Activated naive CD8-positive, alpha-beta T cell treated with anti-CD3 and anti-CD28 coated beads for 36 hours (primary cell): ENCODE data around the gene RPL6. TPM values are rescaled to one million over a fixed set of nuclear protein-coding genes. Genes with fewer than 3 reads are reported as not detected.
"Not testable (repeated sequence)": the region's sequence is repeated elsewhere in the genome, so short reads cannot be mapped to it uniquely, and the experiment has no call there.

Source experiments
- DNase-seq: peaks from one replicate; pipeline ENCODE4 v3.0.0; 2021
- H3K27ac Mint-ChIP-seq: one replicate; pipeline ENCODE4 v1.8.0; 2022; ENCODE audit warnings: mild to moderate bottlenecking, moderate library complexity, mixed read lengths
- H3K27me3 Mint-ChIP-seq: one replicate; pipeline ENCODE4 v1.8.0; 2022; ENCODE audit warnings: mild to moderate bottlenecking, mixed read lengths
- H3K36me3 Mint-ChIP-seq: one replicate; pipeline ENCODE4 v1.8.0; 2021; ENCODE audit warnings: mild to moderate bottlenecking, mixed read lengths
- H3K4me1 Mint-ChIP-seq: one replicate; pipeline ENCODE4 v1.8.0; 2021; ENCODE audit warnings: mixed read lengths
- H3K4me3 Mint-ChIP-seq: one replicate; pipeline ENCODE4 v1.8.0; 2022; ENCODE audit warnings: mild to moderate bottlenecking, moderate library complexity, mixed read lengths
- H3K9me3 Mint-ChIP-seq: one replicate; pipeline ENCODE4 v1.8.0; 2022; ENCODE audit warnings: mixed read lengths
- total RNA-seq, 2 experiments: library from RNA; stranded (reverse); gene quantifications; one replicate each; pipeline ENCODE4 v1.2.3, GENCODE V29; 2021

The RPL6 gene
- total RNA-seq, 2 experiments from 2014 or later: 2,009 to 2,101 TPM

- H3K9me3 Mint-ChIP-seq: no peaks in the 10 kb centered on the region
These were observed 2.6 kb downstream of the RPL6 start for GRCh38 chr12:112406519-112407488.

GRCh38 chr12:112401903-112402498, 7.4 kb downstream of the RPL6 start:
- Mint-ChIP-seq H3K4me3 (no peak overlapping the region), H3K27ac (no peak overlapping the region), H3K4me1 (peaks cover 16% of the 10 kb centered on the region), H3K36me3 (peaks cover 26% of the 10 kb centered on the region), H3K27me3 (no peaks in the 10 kb centered on the region), H3K9me3 (no peaks in the 10 kb centered on the region)
- no peak for DNase-seq

More at GRCh38 chr12:112406519-112407488, 2.6 kb downstream of the RPL6 start:
- Mint-ChIP-seq H3K36me3 (peaks cover 50% of the 10 kb centered on the region), H3K27ac (peak overlapping the region; percentile 100), H3K27me3 (no peaks in the 10 kb centered on the region), H3K4me3 (peak overlapping the region; percentile 100), H3K4me1 (peaks cover 36% of the 10 kb centered on the region)
- no peak for DNase-seq

- H3K9me3 Mint-ChIP-seq: no peaks in the 10 kb centered on the region
- no peak for DNase-seq
- no peak overlapping the region for H3K4me3 Mint-ChIP-seq
- no peak overlapping the region for H3K27ac Mint-ChIP-seq
- peaks cover 9% of the 10 kb centered on the region for H3K4me1 Mint-ChIP-seq
- H3K27me3 Mint-ChIP-seq: no peaks in the 10 kb centered on the region
- H3K36me3 Mint-ChIP-seq: peaks cover 17% of the 10 kb centered on the region
These were observed 8.4 kb downstream of the RPL6 start for GRCh38 chr12:112401054-112401453.

- Mint-ChIP-seq H3K27ac (no peak overlapping the region), H3K36me3 (no peaks in the 10 kb centered on the region), H3K4me1 (no peaks in the 10 kb centered on the region), H3K4me3 (no peak overlapping the region), H3K9me3 (no peaks in the 10 kb centered on the region), H3K27me3 (peaks cover 9% of the 10 kb centered on the region)
- DNase-seq: no peak
These were observed 16.1 kb downstream of the RPL6 start for GRCh38 chr12:112393328-112393727.

- not testable (repeated sequence) for H3K9me3 Mint-ChIP-seq, DNase-seq
These were observed 19.3 kb downstream of the RPL6 start for GRCh38 chr12:112389922-112390654.

GRCh38 chr12:112389228-112389627, 20.2 kb downstream of the RPL6 start:
- Mint-ChIP-seq H3K27me3 (peaks cover 12% of the 10 kb centered on the region), H3K27ac (no peak overlapping the region), H3K36me3 (no peaks in the 10 kb centered on the region), H3K9me3 (no peaks in the 10 kb centered on the region), H3K4me3 (no peak overlapping the region), H3K4me1 (peaks cover 10% of the 10 kb centered on the region)
- no peak for DNase-seq

More at GRCh38 chr12:112389922-112390654, 19.3 kb downstream of the RPL6 start:
- Mint-ChIP-seq H3K27me3 (peaks cover 12% of the 10 kb centered on the region), H3K4me1 (peaks cover 10% of the 10 kb centered on the region)
- not testable (repeated sequence) for H3K36me3 Mint-ChIP-seq, H3K4me3 Mint-ChIP-seq, H3K27ac Mint-ChIP-seq

- peaks cover 10% of the 10 kb centered on the region for H3K4me1 Mint-ChIP-seq
- no peaks in the 10 kb centered on the region for H3K36me3 Mint-ChIP-seq
- H3K27ac Mint-ChIP-seq: peak overlapping the region; percentile 83
- H3K27me3 Mint-ChIP-seq: peaks cover 12% of the 10 kb centered on the region
- H3K9me3 Mint-ChIP-seq: no peaks in the 10 kb centered on the region
- H3K4me3 Mint-ChIP-seq: no peak overlapping the region
- no peak for DNase-seq
These were observed 22.7 kb downstream of the RPL6 start for GRCh38 chr12:112386726-112387125.

- no peaks in the 10 kb centered on the region for H3K27me3 Mint-ChIP-seq
- H3K27ac Mint-ChIP-seq: no peak overlapping the region
- peaks cover 23% of the 10 kb centered on the region for H3K4me1 Mint-ChIP-seq
- peak overlapping the region; percentile 91 for H3K4me3 Mint-ChIP-seq
- H3K36me3 Mint-ChIP-seq: peaks cover 3% of the 10 kb centered on the region
- H3K9me3 Mint-ChIP-seq: no peaks in the 10 kb centered on the region
- DNase-seq: no peak
These were observed 26.5 kb downstream of the RPL6 start for GRCh38 chr12:112382866-112383265.

- Mint-ChIP-seq H3K27me3 (no peaks in the 10 kb centered on the region), H3K9me3 (no peaks in the 10 kb centered on the region), H3K4me3 (peak within 1 kb of the TSS; percentile 99), H3K4me1 (peaks cover 19% of the 10 kb centered on the region), H3K27ac (peak within 1 kb of the TSS; percentile 92), H3K36me3 (peaks cover 3% of the 10 kb centered on the region)
- peak; percentile 96 for DNase-seq
These were observed 27.3 kb downstream of the RPL6 start, which contains the start of gene HECTD4 for GRCh38 chr12:112381883-112382796. TSS of gene HECTD4 (minus strand) at chr12:112382431. CDS start at chr12:112382128, 303 bp downstream.

GRCh38 chr12:112381406-112381882, 28.0 kb downstream of the RPL6 start:
- peak overlapping the region; percentile 99 for H3K4me3 Mint-ChIP-seq
- peak overlapping the region; percentile 92 for H3K27ac Mint-ChIP-seq
- peaks cover 13% of the 10 kb centered on the region for H3K4me1 Mint-ChIP-seq
- peaks cover 3% of the 10 kb centered on the region for H3K36me3 Mint-ChIP-seq
- peak; percentile 60 for DNase-seq
- no peaks in the 10 kb centered on the region for H3K9me3 Mint-ChIP-seq
- no peaks in the 10 kb centered on the region for H3K27me3 Mint-ChIP-seq

GRCh38 chr12:112380663-112381405, 28.6 kb downstream of the RPL6 start:
- peak; percentile 3 for DNase-seq
- Mint-ChIP-seq H3K36me3 (peaks cover 3% of the 10 kb centered on the region), H3K4me1 (peaks cover 13% of the 10 kb centered on the region), H3K27me3 (no peaks in the 10 kb centered on the region), H3K27ac (peak overlapping the region; percentile 92), H3K9me3 (no peaks in the 10 kb centered on the region), H3K4me3 (peak overlapping the region; percentile 99)

GRCh38 chr12:112375105-112375504, 34.3 kb downstream of the RPL6 start:
- no peak overlapping the region for H3K27ac Mint-ChIP-seq
- no peaks in the 10 kb centered on the region for H3K9me3 Mint-ChIP-seq
- H3K4me3 Mint-ChIP-seq: no peak overlapping the region
- no peaks in the 10 kb centered on the region for H3K27me3 Mint-ChIP-seq
- peaks cover 3% of the 10 kb centered on the region for H3K4me1 Mint-ChIP-seq
- DNase-seq: no peak
- H3K36me3 Mint-ChIP-seq: no peaks in the 10 kb centered on the region

- Mint-ChIP-seq H3K4me3 (no peak overlapping the region), H3K27ac (no peak overlapping the region), H3K27me3 (no peaks in the 10 kb centered on the region), H3K4me1 (peaks cover 6% of the 10 kb centered on the region), H3K9me3 (no peaks in the 10 kb centered on the region), H3K36me3 (no peaks in the 10 kb centered on the region)
- no peak for DNase-seq
These were observed 35.2 kb downstream of the RPL6 start for GRCh38 chr12:112374166-112374740.
